Mononuclear cell (primary cell): Measurements from ENCODE around the gene NEDD9. TPM values are rescaled to one million over a fixed set of nuclear protein-coding genes. Genes with fewer than 3 reads are reported as not detected.
A peak's percentile ranks its signal among the peaks of the same experiment; 100 is the strongest.

ENCODE experiments used
- H3K27me3 ChIP-seq: 2 replicates; pipeline ENCODE4 v1.6.0; 2011; ENCODE audit warnings: low read length, control low read depth; ENCODE audit not compliant: insufficient read depth
- H3K4me1 ChIP-seq: 2 replicates; pipeline ENCODE4 v1.5.1; 2011; ENCODE audit warnings: mild to moderate bottlenecking, low read length, control low read depth; ENCODE audit not compliant: insufficient read depth
- H3K4me3 ChIP-seq: 2 replicates; pipeline ENCODE4 v1.5.1; 2011; ENCODE audit warnings: mild to moderate bottlenecking, low read length, moderate library complexity
- H3K9me3 ChIP-seq: 2 replicates; pipeline ENCODE4 v1.5.1; 2011; ENCODE audit warnings: low read depth, mild to moderate bottlenecking, control low read depth, low read length
- total RNA-seq: library from RNA; depleted of rRNA; stranded (reverse); fragments of >200 nt; gene quantifications from one replicate; pipeline ENCODE4 v1.2.3, GENCODE V29; 2012

NEDD9 gene
- 42.4 TPM for total RNA-seq

GRCh38 chr6:11232193-11232769 is at the start of gene NEDD9:
TSS of gene NEDD9 (minus strand) at chr6:11232668. CDS start at chr6:11232515, 153 bp downstream.
- Histone ChIP-seq H3K4me3 (peak within 1 kb of the TSS; percentile 41), H3K27me3 (no peaks in the 10 kb centered on the region), H3K9me3 (no peaks in the 10 kb centered on the region), H3K4me1 (peaks cover 36% of the 10 kb centered on the region)

GRCh38 chr6:11282245-11282644 is 49.8 kb upstream of the NEDD9 start:
- H3K27me3 ChIP-seq: no peaks in the 10 kb centered on the region
- H3K9me3 ChIP-seq: no peaks in the 10 kb centered on the region
- no peaks in the 10 kb centered on the region for H3K4me1 ChIP-seq
- H3K4me3 ChIP-seq: no peak overlapping the region

- H3K9me3 ChIP-seq: no peaks in the 10 kb centered on the region
- H3K4me1 ChIP-seq: peaks cover 10% of the 10 kb centered on the region
- H3K4me3 ChIP-seq: no peak overlapping the region
- H3K27me3 ChIP-seq: no peaks in the 10 kb centered on the region
Observed at GRCh38 chr6:11280394-11280793, 47.9 kb upstream of the NEDD9 start.

GRCh38 chr6:11279284-11279689 is 46.8 kb upstream of the NEDD9 start:
- Histone ChIP-seq H3K4me3 (no peak overlapping the region), H3K4me1 (peaks cover 11% of the 10 kb centered on the region), H3K27me3 (no peaks in the 10 kb centered on the region), H3K9me3 (no peaks in the 10 kb centered on the region)

GRCh38 chr6:11278207-11278559 is 45.7 kb upstream of the NEDD9 start:
- Histone ChIP-seq H3K9me3 (no peaks in the 10 kb centered on the region), H3K4me1 (peaks cover 11% of the 10 kb centered on the region), H3K4me3 (no peak overlapping the region), H3K27me3 (no peaks in the 10 kb centered on the region)

GRCh38 chr6:11277275-11278206 is 45.1 kb upstream of the NEDD9 start:
- H3K9me3 ChIP-seq: no peaks in the 10 kb centered on the region
- no peak overlapping the region for H3K4me3 ChIP-seq
- H3K4me1 ChIP-seq: peaks cover 11% of the 10 kb centered on the region
- no peaks in the 10 kb centered on the region for H3K27me3 ChIP-seq

- Histone ChIP-seq H3K4me3 (no peak overlapping the region), H3K4me1 (peaks cover 11% of the 10 kb centered on the region), H3K27me3 (no peaks in the 10 kb centered on the region), H3K9me3 (no peaks in the 10 kb centered on the region)
Observed at GRCh38 chr6:11276911-11277274, 44.4 kb upstream of the NEDD9 start.

- no peak overlapping the region for H3K4me3 ChIP-seq
- no peaks in the 10 kb centered on the region for H3K27me3 ChIP-seq
- H3K9me3 ChIP-seq: no peaks in the 10 kb centered on the region
- H3K4me1 ChIP-seq: peaks cover 13% of the 10 kb centered on the region
Observed at GRCh38 chr6:11276228-11276627, 43.8 kb upstream of the NEDD9 start.

- Histone ChIP-seq H3K4me1 (peaks cover 14% of the 10 kb centered on the region), H3K4me3 (no peak overlapping the region), H3K9me3 (no peaks in the 10 kb centered on the region), H3K27me3 (no peaks in the 10 kb centered on the region)
Observed at GRCh38 chr6:11275598-11275997, 43.1 kb upstream of the NEDD9 start.

GRCh38 chr6:11273406-11274065 is 41.1 kb upstream of the NEDD9 start:
- no peaks in the 10 kb centered on the region for H3K27me3 ChIP-seq
- H3K9me3 ChIP-seq: no peaks in the 10 kb centered on the region
- H3K4me3 ChIP-seq: no peak overlapping the region
- peaks cover 14% of the 10 kb centered on the region for H3K4me1 ChIP-seq

- Histone ChIP-seq H3K4me1 (peaks cover 14% of the 10 kb centered on the region), H3K4me3 (no peak overlapping the region), H3K27me3 (no peaks in the 10 kb centered on the region), H3K9me3 (no peaks in the 10 kb centered on the region)
Observed at GRCh38 chr6:11272491-11273192, 40.2 kb upstream of the NEDD9 start.

- Histone ChIP-seq H3K4me1 (peaks cover 11% of the 10 kb centered on the region), H3K4me3 (no peak overlapping the region), H3K9me3 (no peaks in the 10 kb centered on the region), H3K27me3 (no peaks in the 10 kb centered on the region)
Observed at GRCh38 chr6:11271228-11272020, 39.0 kb upstream of the NEDD9 start.

GRCh38 chr6:11270030-11271027 is 37.9 kb upstream of the NEDD9 start:
- Histone ChIP-seq H3K9me3 (no peaks in the 10 kb centered on the region), H3K4me1 (peaks cover 3% of the 10 kb centered on the region), H3K27me3 (no peaks in the 10 kb centered on the region), H3K4me3 (no peak overlapping the region)
